Activated CD4-positive, CD25-positive, alpha-beta regulatory T cell treated with anti-CD3 and anti-CD28 coated beads, Interleukin-2, amount 50 U/mL, for 16 hours (primary cell): ENCODE data around the gene CASKIN1.

Source experiments
- DNase-seq: peaks from one replicate; pipeline ENCODE4 v3.0.0-alpha.2; 2020; ENCODE audit warnings: low read depth, low spot score

Gene CASKIN1

GRCh38 chr16:2159175-2159838 is 37.1 kb downstream of the CASKIN1 start:
- no peak for DNase-seq

GRCh38 chr16:2158262-2158638 is 38.2 kb downstream of the CASKIN1 start:
- DNase-seq = no peak

GRCh38 chr16:2157480-2158261 is 38.7 kb downstream of the CASKIN1 start:
- no peak for DNase-seq

- no peak for DNase-seq
Observed at GRCh38 chr16:2156849-2157224, 39.6 kb downstream of the CASKIN1 start.

GRCh38 chr16:2155977-2156848 is 40.2 kb downstream of the CASKIN1 start:
- no peak for DNase-seq

GRCh38 chr16:2155091-2155950 is 41.1 kb downstream of the CASKIN1 start, which contains the start of gene TRAF7:
TSS of gene TRAF7 (plus strand) at chr16:2155782. CDS start at chr16:2163921, 8,139 bp downstream.
- DNase-seq = peak; percentile 96

- no peak for DNase-seq
Observed at GRCh38 chr16:2154533-2155090, 41.8 kb downstream of the CASKIN1 start.

GRCh38 chr16:2152695-2153506 is 43.5 kb downstream of the CASKIN1 start:
- no peak for DNase-seq

GRCh38 chr16:2151188-2152091 is 45.0 kb downstream of the CASKIN1 start:
- DNase-seq = no peak

GRCh38 chr16:2150418-2151187 is 45.8 kb downstream of the CASKIN1 start:
- DNase-seq = no peak

GRCh38 chr16:2149630-2150417 is 46.6 kb downstream of the CASKIN1 start:
- DNase-seq = no peak

- DNase-seq = no peak
Observed at GRCh38 chr16:2148714-2149629, 47.4 kb downstream of the CASKIN1 start.

- DNase-seq = no peak
Observed at GRCh38 chr16:2147981-2148671, 48.3 kb downstream of the CASKIN1 start, which contains the start of gene RAB26. TSS of gene RAB26 (plus strand) at chr16:2148625. CDS start at chr16:2148784, 159 bp downstream.

- no peak for DNase-seq
Observed at GRCh38 chr16:2147378-2147777, 49.0 kb downstream of the CASKIN1 start.

GRCh38 chr16:2145843-2146242 is 50.6 kb downstream of the CASKIN1 start:
- no peak for DNase-seq
